Stimulated activated CD4-positive, alpha-beta T cell treated with anti-CD3 and anti-CD28 coated beads, TNF-alpha, amount 100 ng/mL, for 24 hours (primary cell): ENCODE results near the gene RGS21.

Experiments
- DNase-seq, 3 experiments: peaks; one replicate each; pipeline ENCODE4 v3.0.0-alpha.2; 2020; ENCODE audit warnings: low read depth in 3 of 3

Gene RGS21

GRCh38 chr1:192378878-192379277 is 62.1 kb downstream of the RGS21 start:
- DNase-seq, result no peak

GRCh38 chr1:192379554-192379953 is 62.8 kb downstream of the RGS21 start:
- DNase-seq, result no peak

- no peak for DNase-seq
Observed at GRCh38 chr1:192382758-192383157, 66.0 kb downstream of the RGS21 start.

- DNase-seq, result no peak
Observed at GRCh38 chr1:192386051-192386650, 69.4 kb downstream of the RGS21 start.

DNA sequence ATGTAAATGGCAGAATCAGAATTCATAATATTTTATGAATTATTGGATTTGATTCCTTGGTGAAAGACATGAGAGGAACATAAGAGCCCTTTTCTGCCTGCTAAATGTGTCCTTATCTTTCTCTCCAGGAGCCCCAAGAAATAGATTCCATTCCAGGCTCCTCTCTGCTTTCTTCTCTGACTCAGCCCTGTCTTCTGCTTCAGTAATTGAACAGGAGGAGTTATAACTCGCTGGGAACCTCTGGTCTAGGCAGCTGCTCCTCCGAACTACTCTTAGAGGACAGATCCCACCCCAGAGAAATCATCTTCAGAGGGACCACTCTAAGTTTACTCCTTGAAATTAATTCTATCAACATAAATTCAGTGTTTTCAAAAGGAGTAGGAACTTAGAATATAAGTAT is 78.4 kb downstream of the RGS21 start:
- no peak for DNase-seq

GRCh38 chr1:192395895-192396294 is 79.1 kb downstream of the RGS21 start:
- DNase-seq, result no peak

GRCh38 chr1:192399161-192399560 is 82.4 kb downstream of the RGS21 start:
- DNase-seq, result no peak

- DNase-seq, result no peak
Observed at GRCh38 chr1:192401825-192402224, 85.0 kb downstream of the RGS21 start.

- no peak for DNase-seq
Observed at GRCh38 chr1:192402571-192402970, 85.8 kb downstream of the RGS21 start.

- DNase-seq, result no peak
Observed at GRCh38 chr1:192407206-192407605, 90.4 kb downstream of the RGS21 start.
